ENCODE data around the gene GRIK1.

Gene GRIK1

GRCh38 chr21:29684106-29684505 lies 255.7 kb downstream of the GRIK1 start:
- no peaks in the 10 kb centered on the region for H3K9me3 ChIP-seq (ENCODE audit: control insufficient read depth, low read length)
- H3K4me3 ChIP-seq (ENCODE audit: low read length), result no peak overlapping the region
- no peaks in the 10 kb centered on the region for H3K36me3 ChIP-seq (ENCODE audit: control insufficient read depth, insufficient read depth, low read length, severe bottlenecking)
- no peak overlapping the region for H3K9ac ChIP-seq (ENCODE audit: low read length)
- no peak for DNase-seq (ENCODE audit: low read depth)
- no peaks in the 10 kb centered on the region for H3K4me1 ChIP-seq (ENCODE audit: control insufficient read depth, insufficient read depth, low read length)
- no peaks in the 10 kb centered on the region for H3K27me3 ChIP-seq (replicated peaks; ENCODE audit: control insufficient read depth, insufficient read depth, low read length)

GRCh38 chr21:29682800-29683199 lies 257.0 kb downstream of the GRIK1 start:
- Histone ChIP-seq H3K4me1 (ENCODE audit: control insufficient read depth, insufficient read depth, low read length) (no peaks in the 10 kb centered on the region), H3K36me3 (ENCODE audit: control insufficient read depth, insufficient read depth, low read length, severe bottlenecking) (no peaks in the 10 kb centered on the region), H3K9me3 (ENCODE audit: control insufficient read depth, low read length) (no peaks in the 10 kb centered on the region), H3K9ac (ENCODE audit: low read length) (no peak overlapping the region), H3K27me3 (replicated peaks; ENCODE audit: control insufficient read depth, insufficient read depth, low read length) (no peaks in the 10 kb centered on the region), H3K4me3 (ENCODE audit: low read length) (no peak overlapping the region)
- no peak for DNase-seq (ENCODE audit: low read depth)

GRCh38 chr21:29680273-29680672 lies 259.5 kb downstream of the GRIK1 start:
- no peaks in the 10 kb centered on the region for H3K27me3 ChIP-seq (replicated peaks; ENCODE audit: control insufficient read depth, insufficient read depth, low read length)
- H3K4me3 ChIP-seq (ENCODE audit: low read length), result no peak overlapping the region
- no peaks in the 10 kb centered on the region for H3K36me3 ChIP-seq (ENCODE audit: control insufficient read depth, insufficient read depth, low read length, severe bottlenecking)
- DNase-seq (ENCODE audit: low read depth), result no peak
- H3K9ac ChIP-seq (ENCODE audit: low read length), result no peak overlapping the region
- no peaks in the 10 kb centered on the region for H3K4me1 ChIP-seq (ENCODE audit: control insufficient read depth, insufficient read depth, low read length)
- no peaks in the 10 kb centered on the region for H3K9me3 ChIP-seq (ENCODE audit: control insufficient read depth, low read length)

- Histone ChIP-seq H3K4me1 (ENCODE audit: control insufficient read depth, insufficient read depth, low read length) (no peaks in the 10 kb centered on the region), H3K9ac (ENCODE audit: low read length) (no peak overlapping the region), H3K27me3 (replicated peaks; ENCODE audit: control insufficient read depth, insufficient read depth, low read length) (no peaks in the 10 kb centered on the region), H3K4me3 (ENCODE audit: low read length) (no peak overlapping the region), H3K36me3 (ENCODE audit: control insufficient read depth, insufficient read depth, low read length, severe bottlenecking) (no peaks in the 10 kb centered on the region), H3K9me3 (ENCODE audit: control insufficient read depth, low read length) (no peaks in the 10 kb centered on the region)
- no peak for DNase-seq (ENCODE audit: low read depth)
These were observed 261.2 kb downstream of the GRIK1 start for GRCh38 chr21:29678626-29679025.

DNA sequence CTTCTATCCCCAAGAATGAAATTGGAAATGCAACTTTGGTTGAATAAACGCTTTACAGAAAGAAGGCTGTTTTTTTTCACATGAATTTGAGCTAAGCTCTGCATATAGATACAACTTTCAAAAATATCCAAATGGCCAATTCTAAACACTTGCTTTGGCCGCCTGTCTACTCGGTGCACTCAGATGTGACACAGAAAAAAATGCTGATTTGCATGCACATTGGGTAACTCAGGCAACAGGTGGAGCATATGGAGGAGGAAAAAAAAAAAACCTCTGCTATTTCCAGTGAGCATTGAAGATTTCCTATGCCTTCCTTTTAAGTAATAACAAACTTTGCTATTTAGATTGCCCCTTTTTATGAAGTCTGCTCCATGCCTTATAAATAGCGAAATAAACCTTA lies 262.5 kb downstream of the GRIK1 start:
- no peaks in the 10 kb centered on the region for H3K9me3 ChIP-seq (ENCODE audit: control insufficient read depth, low read length)
- no peaks in the 10 kb centered on the region for H3K4me1 ChIP-seq (ENCODE audit: control insufficient read depth, insufficient read depth, low read length)
- H3K4me3 ChIP-seq (ENCODE audit: low read length), result no peak overlapping the region
- no peak for DNase-seq (ENCODE audit: low read depth)
- H3K9ac ChIP-seq (ENCODE audit: low read length), result no peak overlapping the region
- H3K27me3 ChIP-seq (replicated peaks; ENCODE audit: control insufficient read depth, insufficient read depth, low read length), result no peaks in the 10 kb centered on the region
- no peaks in the 10 kb centered on the region for H3K36me3 ChIP-seq (ENCODE audit: control insufficient read depth, insufficient read depth, low read length, severe bottlenecking)

GRCh38 chr21:29676395-29676794 lies 263.4 kb downstream of the GRIK1 start:
- H3K36me3 ChIP-seq (ENCODE audit: control insufficient read depth, insufficient read depth, low read length, severe bottlenecking), result no peaks in the 10 kb centered on the region
- no peak overlapping the region for H3K9ac ChIP-seq (ENCODE audit: low read length)
- no peak for DNase-seq (ENCODE audit: low read depth)
- no peaks in the 10 kb centered on the region for H3K9me3 ChIP-seq (ENCODE audit: control insufficient read depth, low read length)
- H3K27me3 ChIP-seq (replicated peaks; ENCODE audit: control insufficient read depth, insufficient read depth, low read length), result no peaks in the 10 kb centered on the region
- H3K4me1 ChIP-seq (ENCODE audit: control insufficient read depth, insufficient read depth, low read length), result no peaks in the 10 kb centered on the region
- no peak overlapping the region for H3K4me3 ChIP-seq (ENCODE audit: low read length)

- no peak for DNase-seq (ENCODE audit: low read depth)
- H3K4me3 ChIP-seq (ENCODE audit: low read length), result no peak overlapping the region
- no peaks in the 10 kb centered on the region for H3K27me3 ChIP-seq (replicated peaks; ENCODE audit: control insufficient read depth, insufficient read depth, low read length)
These were observed 264.3 kb downstream of the GRIK1 start for GRCh38 chr21:29675451-29675850.

DNA sequence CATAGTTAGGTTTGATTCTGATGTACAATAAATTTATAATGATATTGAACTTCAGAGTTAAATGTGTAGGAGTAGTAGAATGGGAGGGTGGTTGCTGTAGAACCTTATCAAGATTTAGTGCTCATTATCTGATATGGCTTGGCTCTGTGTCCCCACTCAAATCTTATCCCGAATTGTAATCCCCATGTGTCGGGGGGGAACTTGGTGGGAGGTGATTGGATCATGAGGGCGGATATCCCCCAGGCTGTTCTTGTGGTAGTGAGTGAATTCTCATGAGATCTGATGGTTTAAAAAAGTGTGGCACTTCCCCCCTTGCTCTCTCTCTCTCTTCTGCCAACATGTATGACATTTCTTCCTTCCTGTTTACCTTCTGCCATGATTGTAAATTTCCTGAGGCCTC lies 265.5 kb downstream of the GRIK1 start:
- no peaks in the 10 kb centered on the region for H3K4me1 ChIP-seq (ENCODE audit: control insufficient read depth, insufficient read depth, low read length)
- DNase-seq (ENCODE audit: low read depth), result no peak
- H3K36me3 ChIP-seq (ENCODE audit: control insufficient read depth, insufficient read depth, low read length, severe bottlenecking), result no peaks in the 10 kb centered on the region
- H3K4me3 ChIP-seq (ENCODE audit: low read length), result no peak overlapping the region
- H3K9me3 ChIP-seq (ENCODE audit: control insufficient read depth, low read length), result no peaks in the 10 kb centered on the region
- H3K9ac ChIP-seq (ENCODE audit: low read length), result no peak overlapping the region
- no peaks in the 10 kb centered on the region for H3K27me3 ChIP-seq (replicated peaks; ENCODE audit: control insufficient read depth, insufficient read depth, low read length)

More at GRCh38 chr21:29675451-29675850, 264.3 kb downstream of the GRIK1 start:
- Histone ChIP-seq H3K36me3 (ENCODE audit: control insufficient read depth, insufficient read depth, low read length, severe bottlenecking) (no peaks in the 10 kb centered on the region), H3K9ac (ENCODE audit: low read length) (no peak overlapping the region), H3K4me1 (ENCODE audit: control insufficient read depth, insufficient read depth, low read length) (no peaks in the 10 kb centered on the region), H3K9me3 (ENCODE audit: control insufficient read depth, low read length) (no peaks in the 10 kb centered on the region)

- H3K27me3 ChIP-seq (replicated peaks; ENCODE audit: control insufficient read depth, insufficient read depth, low read length), result no peaks in the 10 kb centered on the region
- no peaks in the 10 kb centered on the region for H3K4me1 ChIP-seq (ENCODE audit: control insufficient read depth, insufficient read depth, low read length)
- no peaks in the 10 kb centered on the region for H3K36me3 ChIP-seq (ENCODE audit: control insufficient read depth, insufficient read depth, low read length, severe bottlenecking)
- no peak overlapping the region for H3K9ac ChIP-seq (ENCODE audit: low read length)
- H3K9me3 ChIP-seq (ENCODE audit: control insufficient read depth, low read length), result no peaks in the 10 kb centered on the region
- no peak for DNase-seq (ENCODE audit: low read depth)
- H3K4me3 ChIP-seq (ENCODE audit: low read length), result no peak overlapping the region
These were observed 266.6 kb downstream of the GRIK1 start for GRCh38 chr21:29673096-29673610.

GRCh38 chr21:29671728-29672127 lies 268.1 kb downstream of the GRIK1 start:
- Histone ChIP-seq H3K9ac (ENCODE audit: low read length) (no peak overlapping the region), H3K36me3 (ENCODE audit: control insufficient read depth, insufficient read depth, low read length, severe bottlenecking) (no peaks in the 10 kb centered on the region), H3K9me3 (ENCODE audit: control insufficient read depth, low read length) (no peaks in the 10 kb centered on the region), H3K4me1 (ENCODE audit: control insufficient read depth, insufficient read depth, low read length) (no peaks in the 10 kb centered on the region), H3K4me3 (ENCODE audit: low read length) (no peak overlapping the region), H3K27me3 (replicated peaks; ENCODE audit: control insufficient read depth, insufficient read depth, low read length) (no peaks in the 10 kb centered on the region)
- no peak for DNase-seq (ENCODE audit: low read depth)

DNA sequence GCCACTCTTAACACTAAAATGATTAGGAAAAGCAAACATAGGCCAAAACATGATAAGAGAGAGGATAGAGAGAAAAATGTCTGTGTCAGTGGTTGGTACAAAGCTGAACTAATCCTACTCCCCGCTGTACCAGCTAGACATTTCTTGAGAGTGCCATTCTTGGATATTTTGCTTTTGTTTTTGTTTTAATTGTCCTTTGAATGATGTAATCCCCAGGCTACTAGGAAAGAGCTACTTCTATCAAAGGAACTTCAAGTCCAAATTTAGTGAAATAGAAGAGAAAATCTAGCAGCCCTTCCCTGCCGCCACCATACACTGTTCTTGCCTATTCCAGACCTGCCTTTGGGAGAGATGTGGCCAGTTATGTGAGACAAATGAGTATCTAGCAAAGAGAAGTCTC lies 269.6 kb downstream of the GRIK1 start:
- Histone ChIP-seq H3K9me3 (ENCODE audit: control insufficient read depth, low read length) (no peaks in the 10 kb centered on the region), H3K4me1 (ENCODE audit: control insufficient read depth, insufficient read depth, low read length) (no peaks in the 10 kb centered on the region), H3K4me3 (ENCODE audit: low read length) (no peak overlapping the region), H3K36me3 (ENCODE audit: control insufficient read depth, insufficient read depth, low read length, severe bottlenecking) (no peaks in the 10 kb centered on the region), H3K27me3 (replicated peaks; ENCODE audit: control insufficient read depth, insufficient read depth, low read length) (no peaks in the 10 kb centered on the region), H3K9ac (ENCODE audit: low read length) (no peak overlapping the region)
- DNase-seq (ENCODE audit: low read depth), result no peak

DNA sequence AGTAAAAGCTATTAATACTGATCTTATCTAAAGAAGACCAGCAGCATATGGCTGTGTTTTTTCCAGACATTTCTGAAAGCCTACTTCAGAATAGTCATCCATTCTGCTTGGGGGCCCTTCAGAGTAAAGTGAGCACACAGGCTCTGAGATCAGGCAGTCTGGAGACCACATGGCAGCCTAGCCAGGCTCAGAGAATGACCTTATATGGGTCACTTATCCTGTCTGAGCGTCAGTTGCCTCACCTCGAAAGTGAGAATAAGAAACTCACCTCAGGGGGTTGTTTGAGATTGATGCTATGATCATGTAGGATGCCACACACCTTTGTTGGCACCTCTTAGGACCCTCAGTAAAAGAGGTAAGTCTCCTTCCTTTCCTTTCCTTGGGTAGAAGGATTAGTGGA lies 270.4 kb downstream of the GRIK1 start:
- no peak for DNase-seq (ENCODE audit: low read depth)
- H3K9ac ChIP-seq (ENCODE audit: low read length), result no peak overlapping the region
- H3K9me3 ChIP-seq (ENCODE audit: control insufficient read depth, low read length), result no peaks in the 10 kb centered on the region
- H3K4me1 ChIP-seq (ENCODE audit: control insufficient read depth, insufficient read depth, low read length), result no peaks in the 10 kb centered on the region
- no peaks in the 10 kb centered on the region for H3K27me3 ChIP-seq (replicated peaks; ENCODE audit: control insufficient read depth, insufficient read depth, low read length)
- H3K36me3 ChIP-seq (ENCODE audit: control insufficient read depth, insufficient read depth, low read length, severe bottlenecking), result no peaks in the 10 kb centered on the region
- H3K4me3 ChIP-seq (ENCODE audit: low read length), result no peak overlapping the region

Data from adipocyte (in vitro differentiated cells).